ENCODE results near the gene CELSR2. TPM values are rescaled to one million over a fixed set of nuclear protein-coding genes. Genes with fewer than 3 reads are reported as not detected.

CELSR2 gene
- total and polyA plus RNA-seq, 2 of the 8 experiments (the other 6 are each of a cell fraction or from before 2014, with no cell fraction given) = 12.0 to 27.7 TPM

- no peak for TF ChIP-seq CHD7 (IDR thresholded peaks at IDR 0.05; ENCODE audit: insufficient replicate concordance, low read length)
- no peak for TF ChIP-seq CREB1 (IDR thresholded peaks at IDR 0.05)
- no peak for TF ChIP-seq SRF (IDR thresholded peaks at IDR 0.05; ENCODE audit: low read depth, low read length)
- TF ChIP-seq SP1 (IDR thresholded peaks at IDR 0.05; ENCODE audit: low read depth, low read length) = peak; percentile 34; the same call in 1 of the 2 replicates
- TF ChIP-seq TBP (IDR thresholded peaks at IDR 0.05; ENCODE audit: low read depth, low read length) = peak; percentile 73
- TF ChIP-seq ASH2L (IDR thresholded peaks at IDR 0.05; ENCODE audit: low read length) = peak; percentile 68
- TF ChIP-seq RBBP5 (IDR thresholded peaks at IDR 0.05; ENCODE audit: borderline replicate concordance, low read depth, low read length) = peak; percentile 60; the same call in 1 of the 2 replicates
- no peak for TF ChIP-seq NRF1 (IDR thresholded peaks at IDR 0.05; ENCODE audit: low read depth, low read length)
- TF ChIP-seq POLR2AphosphoS5 (IDR thresholded peaks at IDR 0.05; ENCODE audit: low read depth, low read length) = peak; percentile 95
Observed at GRCh38 chr1:109282952-109283747, 33.8 kb downstream of the CELSR2 start, which contains the start of gene PSRC1 (continued).

Data from H1 (cell line).